ENCODE data around the gene SFT2D3. TPM values are rescaled to one million over a fixed set of nuclear protein-coding genes. Genes with fewer than 3 reads are reported as not detected.

Gene SFT2D3
- total RNA-seq, 1 donor, result 5.8 TPM

DNA sequence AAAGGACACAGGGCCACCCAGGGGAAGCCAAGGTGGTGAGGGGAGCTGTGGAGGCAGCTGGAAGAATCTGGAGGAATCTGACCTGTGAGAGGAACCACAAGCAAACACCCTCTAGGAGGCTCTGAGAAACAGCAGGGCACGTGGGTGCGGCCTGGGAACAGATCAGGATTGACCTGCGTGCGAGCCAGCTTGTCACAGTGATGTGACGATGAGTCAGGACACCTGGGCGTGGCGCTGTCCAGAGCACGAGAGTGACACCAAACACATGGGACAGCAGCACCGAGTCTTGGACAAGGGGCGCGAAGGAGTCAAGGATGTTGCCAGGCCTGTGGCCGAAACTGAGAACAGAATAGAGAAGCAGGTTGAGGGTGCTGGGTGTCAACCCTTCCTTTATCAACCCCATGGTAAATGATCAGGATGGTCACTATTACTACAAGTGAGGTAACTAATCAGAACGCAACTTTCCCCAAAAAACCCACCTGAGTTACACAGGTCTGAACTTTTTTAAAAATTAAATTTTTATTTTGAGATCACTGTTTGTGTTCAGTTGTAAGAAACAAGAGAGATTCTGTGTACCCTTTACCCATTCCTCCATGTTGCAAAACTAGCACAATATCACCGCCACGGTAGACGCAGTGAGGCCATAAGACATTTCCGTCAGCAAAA, 637 bp upstream of the SFT2D3 start:
- Histone ChIP-seq H3K27me3 (ENCODE audit: insufficient read depth, low read length) (no peaks in the 10 kb centered on the region), H2AFZ (ENCODE audit: low read length) (peak overlapping the region; percentile 96), H3K27ac (ENCODE audit: low read depth, low read length) (peak overlapping the region; percentile 85), H4K20me1 (ENCODE audit: insufficient read depth, low read length) (no peaks in the 10 kb centered on the region), H3K79me2 (ENCODE audit: insufficient read depth, low read length) (peaks cover 18% of the 10 kb centered on the region), H3K36me3 (ENCODE audit: insufficient read depth, low read length) (peaks cover 6% of the 10 kb centered on the region), H3K4me3 (ENCODE audit: insufficient read depth, low read length) (peak overlapping the region; percentile 83), H3K9me3 (ENCODE audit: low read depth, low read length) (no peaks in the 10 kb centered on the region), H3K4me1 (ENCODE audit: insufficient read depth, low read length) (peaks cover 12% of the 10 kb centered on the region), H3K4me2 (ENCODE audit: insufficient read depth, low read length) (peak overlapping the region; percentile 99)
- peak; percentile 62 for DNase-seq (ENCODE audit: insufficient read length, low spot score, missing footprints)
- TF ChIP-seq, protein P1, sequence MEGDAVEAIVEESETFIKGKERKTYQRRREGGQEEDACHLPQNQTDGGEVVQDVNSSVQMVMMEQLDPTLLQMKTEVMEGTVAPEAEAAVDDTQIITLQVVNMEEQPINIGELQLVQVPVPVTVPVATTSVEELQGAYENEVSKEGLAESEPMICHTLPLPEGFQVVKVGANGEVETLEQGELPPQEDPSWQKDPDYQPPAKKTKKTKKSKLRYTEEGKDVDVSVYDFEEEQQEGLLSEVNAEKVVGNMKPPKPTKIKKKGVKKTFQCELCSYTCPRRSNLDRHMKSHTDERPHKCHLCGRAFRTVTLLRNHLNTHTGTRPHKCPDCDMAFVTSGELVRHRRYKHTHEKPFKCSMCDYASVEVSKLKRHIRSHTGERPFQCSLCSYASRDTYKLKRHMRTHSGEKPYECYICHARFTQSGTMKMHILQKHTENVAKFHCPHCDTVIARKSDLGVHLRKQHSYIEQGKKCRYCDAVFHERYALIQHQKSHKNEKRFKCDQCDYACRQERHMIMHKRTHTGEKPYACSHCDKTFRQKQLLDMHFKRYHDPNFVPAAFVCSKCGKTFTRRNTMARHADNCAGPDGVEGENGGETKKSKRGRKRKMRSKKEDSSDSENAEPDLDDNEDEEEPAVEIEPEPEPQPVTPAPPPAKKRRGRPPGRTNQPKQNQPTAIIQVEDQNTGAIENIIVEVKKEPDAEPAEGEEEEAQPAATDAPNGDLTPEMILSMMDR (IDR thresholded peaks at IDR 0.05; ENCODE audit: extremely low read depth, low read depth, low read length), result no peak

DNA sequence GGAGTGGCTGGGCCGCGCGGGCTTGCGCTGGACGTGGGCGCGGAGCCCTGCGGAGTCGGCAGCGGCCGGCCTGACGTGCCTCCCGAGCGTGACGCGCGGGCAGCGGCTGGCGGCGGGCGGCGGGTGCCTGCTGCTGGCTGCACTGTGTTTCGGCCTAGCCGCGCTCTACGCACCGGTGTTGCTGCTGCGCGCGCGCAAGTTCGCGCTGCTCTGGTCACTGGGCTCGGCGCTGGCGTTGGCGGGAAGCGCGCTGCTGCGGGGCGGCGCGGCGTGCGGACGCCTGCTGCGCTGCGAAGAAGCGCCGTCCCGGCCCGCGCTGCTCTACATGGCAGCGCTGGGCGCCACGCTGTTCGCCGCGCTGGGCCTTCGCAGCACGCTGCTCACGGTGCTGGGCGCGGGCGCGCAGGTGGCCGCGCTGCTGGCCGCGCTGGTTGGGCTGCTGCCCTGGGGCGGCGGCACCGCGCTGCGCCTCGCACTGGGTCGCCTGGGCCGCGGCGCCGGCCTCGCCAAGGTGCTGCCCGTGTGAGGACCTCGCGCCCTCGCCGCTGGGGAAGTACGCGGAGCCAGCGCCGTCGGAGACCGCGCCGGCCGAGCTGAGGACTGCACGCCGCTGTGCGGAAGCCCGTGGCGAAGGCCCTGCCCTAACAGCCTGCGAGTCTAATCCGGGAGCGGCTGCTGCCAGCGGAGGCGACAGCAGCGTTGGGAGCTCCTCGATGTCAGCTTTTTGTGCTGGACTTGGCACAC, 526 bp downstream of the SFT2D3 start:
- Histone ChIP-seq H4K20me1 (ENCODE audit: insufficient read depth, low read length) (no peaks in the 10 kb centered on the region), H3K4me3 (ENCODE audit: insufficient read depth, low read length) (peak overlapping the region; percentile 83), H3K4me1 (ENCODE audit: insufficient read depth, low read length) (peaks cover 4% of the 10 kb centered on the region), H3K27ac (ENCODE audit: low read depth, low read length) (peak overlapping the region; percentile 85), H3K36me3 (ENCODE audit: insufficient read depth, low read length) (peaks cover 10% of the 10 kb centered on the region), H3K79me2 (ENCODE audit: insufficient read depth, low read length) (peaks cover 18% of the 10 kb centered on the region), H3K9me3 (ENCODE audit: low read depth, low read length) (no peaks in the 10 kb centered on the region), H2AFZ (ENCODE audit: low read length) (peak overlapping the region; percentile 96), H3K27me3 (ENCODE audit: insufficient read depth, low read length) (no peaks in the 10 kb centered on the region), H3K4me2 (ENCODE audit: insufficient read depth, low read length) (peak overlapping the region; percentile 99)
- DNase-seq (ENCODE audit: insufficient read length, low spot score, missing footprints), result peak; percentile 98
- TF ChIP-seq, protein P1 (IDR thresholded peaks at IDR 0.05; ENCODE audit: extremely low read depth, low read depth, low read length), result no peak

DNA sequence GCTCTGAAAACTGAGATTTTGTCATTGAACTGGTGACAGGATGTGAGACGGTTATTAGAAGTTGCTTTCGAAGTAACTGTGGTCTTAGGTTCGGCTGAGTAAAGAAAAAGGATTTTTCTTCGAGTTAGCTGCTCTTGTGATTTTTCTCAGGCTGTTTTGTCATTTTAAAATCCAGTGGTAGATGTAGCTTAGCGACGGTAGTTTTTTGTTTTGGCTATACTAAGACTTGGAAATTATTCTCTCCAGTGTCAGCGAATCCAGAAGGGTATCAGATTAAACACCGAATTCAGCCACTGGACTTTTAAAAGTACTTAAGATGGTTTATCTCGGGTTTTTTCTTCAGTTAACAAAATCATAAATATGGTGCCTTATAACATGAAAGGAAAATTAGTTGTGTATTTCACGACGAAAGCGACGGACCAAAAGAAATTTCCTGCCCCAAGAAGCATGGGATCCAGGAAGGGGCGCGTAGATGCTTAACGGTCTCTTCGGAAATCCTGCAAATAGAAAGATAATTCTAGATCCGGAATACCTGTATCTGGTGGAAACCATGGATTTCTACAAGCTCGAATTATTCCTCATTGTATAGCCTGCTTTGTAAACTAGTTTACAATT, 1.2 kb downstream of the SFT2D3 start:
- TF ChIP-seq, protein P1 (IDR thresholded peaks at IDR 0.05; ENCODE audit: extremely low read depth, low read depth, low read length), result no peak
- H3K4me1 ChIP-seq (ENCODE audit: insufficient read depth, low read length), result peaks cover 4% of the 10 kb centered on the region

DNA sequence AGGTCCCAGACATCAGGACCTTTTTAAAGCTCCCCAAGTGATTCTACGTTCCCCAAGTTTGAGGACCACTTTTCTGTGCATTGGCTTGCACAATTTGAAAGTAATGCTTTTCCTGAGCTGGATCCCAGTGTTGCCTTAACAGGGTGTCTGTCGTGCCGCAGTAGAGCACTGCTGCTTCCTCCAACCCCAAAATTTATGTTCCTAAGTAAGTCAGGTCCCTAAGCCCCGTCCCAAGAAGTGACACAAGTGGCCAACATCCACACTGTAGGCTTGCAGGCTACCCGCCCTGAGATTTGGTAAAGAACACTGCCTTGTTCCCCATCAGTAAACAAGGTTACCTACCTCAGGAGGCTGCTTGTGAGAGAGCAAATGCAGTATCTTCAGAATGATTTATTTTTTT, 2.0 kb downstream of the SFT2D3 start:
- Histone ChIP-seq H3K4me1 (ENCODE audit: insufficient read depth, low read length) (peaks cover 4% of the 10 kb centered on the region), H3K79me2 (ENCODE audit: insufficient read depth, low read length) (peaks cover 18% of the 10 kb centered on the region), H2AFZ (ENCODE audit: low read length) (no peak overlapping the region), H3K36me3 (ENCODE audit: insufficient read depth, low read length) (peaks cover 21% of the 10 kb centered on the region), H3K4me2 (ENCODE audit: insufficient read depth, low read length) (peak overlapping the region; percentile 99), H4K20me1 (ENCODE audit: insufficient read depth, low read length) (no peaks in the 10 kb centered on the region), H3K4me3 (ENCODE audit: insufficient read depth, low read length) (no peak overlapping the region), H3K9me3 (ENCODE audit: low read depth, low read length) (no peaks in the 10 kb centered on the region), H3K27ac (ENCODE audit: low read depth, low read length) (no peak overlapping the region), H3K27me3 (ENCODE audit: insufficient read depth, low read length) (no peaks in the 10 kb centered on the region)
- TF ChIP-seq, protein P1 (IDR thresholded peaks at IDR 0.05; ENCODE audit: extremely low read depth, low read depth, low read length), result no peak
- DNase-seq (ENCODE audit: insufficient read length, low spot score, missing footprints), result peak; percentile 61

More for the DNA sequence above, 1.2 kb downstream of the SFT2D3 start:
- H3K36me3 ChIP-seq (ENCODE audit: insufficient read depth, low read length), result peaks cover 13% of the 10 kb centered on the region
- H3K27me3 ChIP-seq (ENCODE audit: insufficient read depth, low read length), result no peaks in the 10 kb centered on the region
- peaks cover 18% of the 10 kb centered on the region for H3K79me2 ChIP-seq (ENCODE audit: insufficient read depth, low read length)
- peak overlapping the region; percentile 78 for H2AFZ ChIP-seq (ENCODE audit: low read length)
- DNase-seq (ENCODE audit: insufficient read length, low spot score, missing footprints), result no peak
- no peaks in the 10 kb centered on the region for H4K20me1 ChIP-seq (ENCODE audit: insufficient read depth, low read length)
- peak overlapping the region; percentile 85 for H3K27ac ChIP-seq (ENCODE audit: low read depth, low read length)
- H3K4me3 ChIP-seq (ENCODE audit: insufficient read depth, low read length), result peak overlapping the region; percentile 83
- H3K4me2 ChIP-seq (ENCODE audit: insufficient read depth, low read length), result peak overlapping the region; percentile 99
- H3K9me3 ChIP-seq (ENCODE audit: low read depth, low read length), result no peaks in the 10 kb centered on the region

Data from osteoblast (primary cell).